Left lobe of liver (tissue), 2 donors: ENCODE results near the gene SOS2. TPM values are rescaled to one million over a fixed set of nuclear protein-coding genes. Genes with fewer than 3 reads are reported as not detected.
"Not testable (repeated sequence)": the region's sequence is repeated elsewhere in the genome, so short reads cannot be mapped to it uniquely, and the experiment has no call there.

ENCODE experiments used
- ATAC-seq: fragments of 200-7000 bp; cut with Tn5 transposase; one replicate; pipeline ENCODE4 v1.9.1; 2020; ENCODE audit warnings: mild to moderate bottlenecking, moderate library complexity
- DNase-seq: peaks from one replicate; pipeline ENCODE4 v3.0.0-alpha.2; 2020; ENCODE audit warnings: low spot score
- total RNA-seq: library from RNA; stranded (reverse); gene quantifications from one replicate; pipeline ENCODE4 v1.2.1, GENCODE V29; 2021
- donor health status: DM: no; HTN: no; CAD: no; lungs with moderate emphysema.
- donor health status: DM: no; HTN: yes; CAD: no.

Gene SOS2
- total RNA-seq, 1 donor from 2014 or later = 9.9 TPM

- no peak for ATAC-seq
These were observed 143.8 kb downstream of the SOS2 start for GRCh38 chr14:50087341-50088116.

GRCh38 chr14:50086321-50086711 lies 145.1 kb downstream of the SOS2 start:
- DNase-seq = no peak
- ATAC-seq = no peak

More at GRCh38 chr14:50087341-50088116, 143.8 kb downstream of the SOS2 start:
- no peak for DNase-seq

GRCh38 chr14:50085570-50086320 lies 145.6 kb downstream of the SOS2 start:
- no peak for DNase-seq
- ATAC-seq = no peak

GRCh38 chr14:50084666-50085065 lies 146.7 kb downstream of the SOS2 start:
- no peak for ATAC-seq
- no peak for DNase-seq

- DNase-seq (no peak), ATAC-seq (no peak)
These were observed 147.7 kb downstream of the SOS2 start for GRCh38 chr14:50083467-50084337.

- DNase-seq = no peak
- ATAC-seq = no peak
These were observed 148.5 kb downstream of the SOS2 start for GRCh38 chr14:50082784-50083466.

- ATAC-seq (no peak), DNase-seq (no peak)
These were observed 149.1 kb downstream of the SOS2 start for GRCh38 chr14:50082308-50082742.

- ATAC-seq = not testable (repeated sequence)
These were observed 152.3 kb downstream of the SOS2 start for GRCh38 chr14:50079103-50079502.

GRCh38 chr14:50073663-50074062 lies 157.7 kb downstream of the SOS2 start:
- ATAC-seq, DNase-seq: not testable (repeated sequence)

More at GRCh38 chr14:50079103-50079502, 152.3 kb downstream of the SOS2 start:
- not testable (repeated sequence) for DNase-seq

GRCh38 chr14:50072395-50072794 lies 159.0 kb downstream of the SOS2 start:
- DNase-seq (no peak), ATAC-seq (no peak)

- no peak for DNase-seq
- no peak for ATAC-seq
These were observed 160.4 kb downstream of the SOS2 start for GRCh38 chr14:50070840-50071548.

- DNase-seq (no peak), ATAC-seq (no peak)
These were observed 161.1 kb downstream of the SOS2 start for GRCh38 chr14:50070230-50070629.

GRCh38 chr14:50069325-50069724 lies 162.1 kb downstream of the SOS2 start:
- DNase-seq (no peak), ATAC-seq (no peak)

- ATAC-seq (no peak), DNase-seq (no peak)
These were observed 162.9 kb downstream of the SOS2 start for GRCh38 chr14:50068496-50068895.

GRCh38 chr14:50067723-50068495 lies 163.5 kb downstream of the SOS2 start:
- ATAC-seq = peak; percentile 69
- no peak for DNase-seq
